Measurements from ENCODE around the gene IFI27L1. TPM values are rescaled to one million over a fixed set of nuclear protein-coding genes. Genes with fewer than 3 reads are reported as not detected.
A peak's percentile ranks its signal among the peaks of the same experiment; 100 is the strongest.

IFI27L1 gene
- total RNA-seq, 4 donors from 2014 or later: 3.4 to 9.3 (median 7.4) TPM

DNA sequence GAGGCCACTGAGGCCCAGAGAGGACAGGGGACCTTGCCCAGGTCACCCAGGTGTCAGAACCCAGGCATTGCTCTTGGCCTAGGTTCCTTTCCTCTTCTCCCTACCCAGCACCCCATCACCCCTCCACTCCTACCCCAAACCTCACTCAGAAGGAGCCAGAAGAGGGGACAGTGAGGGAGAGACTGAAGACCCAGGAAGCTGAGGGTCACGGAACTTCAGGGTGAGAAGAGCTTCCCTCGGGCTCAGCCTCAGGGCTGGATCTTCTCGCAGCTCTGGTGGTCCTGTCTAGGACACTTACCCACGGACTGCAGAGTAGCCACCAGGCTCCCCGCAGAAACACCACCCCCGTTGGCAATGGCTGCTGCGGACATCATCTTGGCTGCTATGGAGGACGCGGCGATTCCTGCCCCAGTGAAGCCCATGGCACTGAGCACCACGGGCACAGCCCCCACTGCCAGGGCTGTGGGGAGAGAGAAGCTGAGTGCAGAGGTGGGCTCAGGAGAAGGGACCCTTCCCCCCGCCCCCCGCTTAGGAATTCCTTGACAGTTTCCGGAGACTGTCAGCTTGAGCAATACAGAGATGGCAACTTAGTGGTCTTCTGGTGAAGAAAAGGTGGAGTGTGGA, 47.2 kb downstream of the IFI27L1 start:
- H3K9me3 ChIP-seq: no peaks in the 10 kb centered on the region
- no peak for ATAC-seq
- peaks cover 0 to 21% of the 10 kb centered on the region in 2 donors for H3K36me3 ChIP-seq
- peak overlapping the region in 1 of 2 donors; percentile 59 for H3K4me3 ChIP-seq
- H3K4me1 ChIP-seq: peaks cover 0 to 24% (median 3%) of the 10 kb centered on the region in 3 donors
- no peaks in the 10 kb centered on the region for H3K27me3 ChIP-seq
- WGBS, 2 donors (ENCODE audit: low coverage in 1 of 2): 91% methylated on average over 8 of the region's 14 CpGs; no CpG with 5 or more reads in 1 of the 2 donors
- peak overlapping the region in 2 of 4 donors; percentile 88 to 91 for H3K27ac ChIP-seq
- TF ChIP-seq, protein P1, sequence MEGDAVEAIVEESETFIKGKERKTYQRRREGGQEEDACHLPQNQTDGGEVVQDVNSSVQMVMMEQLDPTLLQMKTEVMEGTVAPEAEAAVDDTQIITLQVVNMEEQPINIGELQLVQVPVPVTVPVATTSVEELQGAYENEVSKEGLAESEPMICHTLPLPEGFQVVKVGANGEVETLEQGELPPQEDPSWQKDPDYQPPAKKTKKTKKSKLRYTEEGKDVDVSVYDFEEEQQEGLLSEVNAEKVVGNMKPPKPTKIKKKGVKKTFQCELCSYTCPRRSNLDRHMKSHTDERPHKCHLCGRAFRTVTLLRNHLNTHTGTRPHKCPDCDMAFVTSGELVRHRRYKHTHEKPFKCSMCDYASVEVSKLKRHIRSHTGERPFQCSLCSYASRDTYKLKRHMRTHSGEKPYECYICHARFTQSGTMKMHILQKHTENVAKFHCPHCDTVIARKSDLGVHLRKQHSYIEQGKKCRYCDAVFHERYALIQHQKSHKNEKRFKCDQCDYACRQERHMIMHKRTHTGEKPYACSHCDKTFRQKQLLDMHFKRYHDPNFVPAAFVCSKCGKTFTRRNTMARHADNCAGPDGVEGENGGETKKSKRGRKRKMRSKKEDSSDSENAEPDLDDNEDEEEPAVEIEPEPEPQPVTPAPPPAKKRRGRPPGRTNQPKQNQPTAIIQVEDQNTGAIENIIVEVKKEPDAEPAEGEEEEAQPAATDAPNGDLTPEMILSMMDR (IDR thresholded peaks at IDR 0.05): no peak
- TF ChIP-seq EP300 (IDR thresholded peaks at IDR 0.05) (no peak), POLR2A (IDR thresholded peaks at IDR 0.05) (no peak), POLR2AphosphoS5 (IDR thresholded peaks at IDR 0.05) (no peak)

DNA sequence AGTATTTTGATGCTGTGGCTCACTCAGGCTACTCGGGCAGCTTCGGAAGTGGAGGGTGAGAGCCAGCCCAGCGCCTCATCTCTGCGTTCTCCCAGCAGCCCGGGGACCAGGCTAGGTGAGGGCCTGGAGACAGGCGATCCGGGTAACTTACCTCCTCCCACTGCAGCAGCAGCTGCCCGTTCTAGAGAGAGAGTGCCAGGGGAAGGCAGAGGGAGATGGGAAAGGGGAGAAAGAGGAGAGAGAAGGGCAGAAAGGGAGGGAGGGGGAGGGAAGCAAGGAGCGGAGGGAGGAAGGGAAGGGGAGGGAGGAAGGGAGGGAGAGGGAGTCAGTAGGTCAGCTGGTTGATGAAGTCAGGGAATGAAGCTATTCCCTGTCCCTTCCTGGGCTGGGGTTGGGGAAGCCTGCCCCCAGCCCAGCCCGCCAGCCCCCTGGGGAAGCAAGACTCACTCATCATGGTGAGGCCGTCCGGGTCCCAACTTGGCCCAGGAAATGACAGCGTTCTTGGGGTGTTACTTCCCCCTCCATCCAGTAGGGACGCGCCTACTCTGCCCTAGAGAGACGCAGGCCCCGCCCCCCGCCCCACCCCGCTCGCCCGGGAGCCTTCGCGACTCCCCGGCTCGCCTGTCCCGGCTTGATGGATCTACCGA, 48.1 kb downstream of the IFI27L1 start, which contains the start of gene IFI27L2:
Gene IFI27L2, minus strand, starts transcription at position 494 of the 647 bp plus-strand sequence. Its CDS starts 40 bp downstream, at position 454.
- WGBS, 2 donors (ENCODE audit: low coverage in 1 of 2): 0% methylated on average over 2 of the region's 27 CpGs; no CpG with 5 or more reads in 1 of the 2 donors
- Histone ChIP-seq H3K27me3 (no peaks in the 10 kb centered on the region), H3K36me3 (peaks cover 0 to 21% of the 10 kb centered on the region in 2 donors), H3K27ac (peak within 1 kb of the TSS; percentile 57 to 91 (median 88)), H3K4me1 (peaks cover 0 to 24% (median 3%) of the 10 kb centered on the region in 3 donors), H3K9me3 (no peaks in the 10 kb centered on the region), H3K4me3 (peak within 1 kb of the TSS; percentile 56 to 59)
- ATAC-seq: peak; percentile 93
- TF ChIP-seq, protein P1 (IDR thresholded peaks at IDR 0.05): peak in 3 of 4 experiments; percentile 33 to 55 (median 45)
- TF ChIP-seq EP300 (IDR thresholded peaks at IDR 0.05): no peak

GRCh38 chr14:94129758-94130414, 48.8 kb downstream of the IFI27L1 start:
- Histone ChIP-seq H3K4me3 (peak overlapping the region; percentile 56 to 59), H3K27me3 (no peaks in the 10 kb centered on the region), H3K9me3 (no peaks in the 10 kb centered on the region), H3K36me3 (peaks cover 0 to 21% of the 10 kb centered on the region in 2 donors), H3K4me1 (peaks cover 0 to 24% (median 3%) of the 10 kb centered on the region in 3 donors), H3K27ac (peak overlapping the region; percentile 57 to 91 (median 88))
- 0 to 1% methylated on average over 7 to 8 of the region's 12 CpGs for WGBS, 2 donors (ENCODE audit: low coverage in 1 of 2)
- peak; percentile 20 for ATAC-seq
- TF ChIP-seq, protein P1 (IDR thresholded peaks at IDR 0.05): no peak
- no peak for TF ChIP-seq POLR2AphosphoS5 (IDR thresholded peaks at IDR 0.05)
- TF ChIP-seq POLR2A (IDR thresholded peaks at IDR 0.05): no peak
- TF ChIP-seq EP300 (IDR thresholded peaks at IDR 0.05): no peak

GRCh38 chr14:94132285-94132887, 51.3 kb downstream of the IFI27L1 start:
- H3K9me3 ChIP-seq: no peaks in the 10 kb centered on the region
- WGBS, 2 donors (ENCODE audit: low coverage in 1 of 2): 37 to 40% methylated on average over 4 of the region's 4 CpGs
- TF ChIP-seq, protein P1 (IDR thresholded peaks at IDR 0.05): peak; percentile 66 to 77 (median 72)
- TF ChIP-seq POLR2A (IDR thresholded peaks at IDR 0.05): no peak
- no peaks in the 10 kb centered on the region for H3K27me3 ChIP-seq
- no peak overlapping the region for H3K27ac ChIP-seq
- H3K4me1 ChIP-seq: peaks cover 0 to 31% (median 3%) of the 10 kb centered on the region in 3 donors
- no peak for ATAC-seq
- H3K4me3 ChIP-seq: no peak overlapping the region
- H3K36me3 ChIP-seq: peaks cover 0 to 5% of the 10 kb centered on the region in 2 donors
